Measurements from ENCODE around the gene NAA40. TPM values are rescaled to one million over a fixed set of nuclear protein-coding genes. Genes with fewer than 3 reads are reported as not detected.

NAA40 gene
- total and polyA plus RNA-seq, 4 donors = 9.2 to 20.5 (median 13.8) TPM

GRCh38 chr11:64001484-64002420 is 63.0 kb downstream of the NAA40 start:
- Histone ChIP-seq H3K4me1 (ENCODE audit: control insufficient read depth in 5 of 5, insufficient read depth in 5 of 5, low read length in 5 of 5) (peaks cover 4 to 43% (median 16%) of the 10 kb centered on the region in 5 donors), H3K27ac (ENCODE audit: low read depth in 1 of 2, low read length in 1 of 2) (no peak overlapping the region), H3K4me3 (no peak overlapping the region), H3K36me3 (ENCODE audit: control insufficient read depth in 4 of 4, insufficient read depth in 4 of 4, low read length in 4 of 4) (peaks cover 0 to 22% (median 6%) of the 10 kb centered on the region in 4 donors), H3K27me3 (ENCODE audit: control insufficient read depth in 3 of 3, insufficient read depth in 3 of 3, low read length in 2 of 3) (peaks cover 0 to 4% (median 0%) of the 10 kb centered on the region in 3 donors), H3K9me3 (ENCODE audit: control insufficient read depth in 4 of 4, insufficient read depth in 3 of 4, low read length in 3 of 4) (peaks cover 0 to under 1% (median 0%) of the 10 kb centered on the region in 4 donors), H3K9ac (ENCODE audit: insufficient read depth in 1 of 2, low read length in 2 of 2) (no peak overlapping the region)
- TF ChIP-seq CTCF (IDR thresholded peaks at IDR 0.05; ENCODE audit: control extremely low read depth, extremely low read depth) = no peak
- no peak for ATAC-seq (ENCODE audit: insufficient read depth, low FRiP score)
- DNase-seq = peak; percentile 75 to 85 (median 82)
- 34 to 50% methylated on average over 23 of the region's 23 CpGs for WGBS, 2 donors

DNA sequence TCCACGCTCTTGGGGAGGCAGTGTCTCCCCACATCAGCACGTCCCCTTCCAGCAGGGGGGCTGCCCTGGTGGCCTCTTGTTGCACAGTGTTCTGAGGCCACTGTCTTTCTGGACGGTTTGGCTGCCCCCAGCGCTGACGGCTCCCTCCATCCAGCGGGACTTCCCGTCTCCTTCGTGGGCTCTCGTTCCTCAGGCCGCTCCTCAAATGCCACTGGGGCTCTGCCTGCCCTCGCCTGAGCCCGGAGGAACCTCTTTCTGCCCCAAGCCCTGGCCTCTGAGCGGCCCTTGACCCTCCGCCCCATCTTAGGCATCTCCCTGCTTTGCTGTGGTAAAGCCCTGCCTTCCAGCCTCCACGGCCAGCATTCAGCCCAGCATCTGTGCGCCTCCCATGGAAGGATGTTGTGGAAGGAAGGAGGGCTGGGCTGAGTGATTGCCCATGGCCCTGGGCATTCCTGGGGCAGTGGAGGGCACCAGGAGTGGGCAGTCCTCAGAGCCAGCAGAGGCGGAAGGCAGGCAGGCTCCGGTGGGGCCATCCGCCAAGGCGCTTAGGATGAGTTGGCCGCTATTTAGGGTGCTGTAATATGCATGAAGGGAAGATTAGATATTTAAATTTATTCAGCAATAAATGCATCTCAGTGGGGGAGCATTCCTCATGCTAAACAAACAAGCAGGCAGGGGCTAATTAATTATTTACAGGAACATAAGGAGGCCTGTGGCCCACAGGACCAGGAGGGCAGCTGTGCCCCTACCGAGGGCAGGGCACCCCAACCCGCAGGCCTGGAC is 65.2 kb downstream of the NAA40 start:
- peak; percentile 41 to 48 (median 46) for DNase-seq
- no peak overlapping the region for H3K27ac ChIP-seq (ENCODE audit: low read depth in 1 of 2, low read length in 1 of 2)
- H3K9me3 ChIP-seq (ENCODE audit: control insufficient read depth in 4 of 4, insufficient read depth in 3 of 4, low read length in 3 of 4) = no peaks in the 10 kb centered on the region
- no peak overlapping the region for H3K9ac ChIP-seq (ENCODE audit: insufficient read depth in 1 of 2, low read length in 2 of 2)
- no peak overlapping the region for H3K4me3 ChIP-seq
- H3K27me3 ChIP-seq (ENCODE audit: control insufficient read depth in 3 of 3, insufficient read depth in 3 of 3, low read length in 2 of 3) = peaks cover 0 to 4% (median 0%) of the 10 kb centered on the region in 3 donors
- peaks cover 4 to 51% (median 23%) of the 10 kb centered on the region in 5 donors for H3K4me1 ChIP-seq (ENCODE audit: control insufficient read depth in 5 of 5, insufficient read depth in 5 of 5, low read length in 5 of 5)
- H3K36me3 ChIP-seq (ENCODE audit: control insufficient read depth in 4 of 4, insufficient read depth in 4 of 4, low read length in 4 of 4) = peaks cover 0 to 1% (median 0%) of the 10 kb centered on the region in 4 donors
- WGBS, 2 donors = 64 to 66% methylated on average over 23 of the region's 23 CpGs
- no peak for TF ChIP-seq CTCF (IDR thresholded peaks at IDR 0.05; ENCODE audit: control extremely low read depth, extremely low read depth)
- ATAC-seq (ENCODE audit: insufficient read depth, low FRiP score) = no peak

- WGBS, 2 donors = 80 to 83% methylated on average over 4 of the region's 4 CpGs
- ATAC-seq (ENCODE audit: insufficient read depth, low FRiP score) = no peak
- H3K9me3 ChIP-seq (ENCODE audit: control insufficient read depth in 4 of 4, insufficient read depth in 3 of 4, low read length in 3 of 4) = no peaks in the 10 kb centered on the region
- no peak overlapping the region for H3K9ac ChIP-seq (ENCODE audit: insufficient read depth in 1 of 2, low read length in 2 of 2)
- peaks cover 0 to 4% (median 0%) of the 10 kb centered on the region in 3 donors for H3K27me3 ChIP-seq (ENCODE audit: control insufficient read depth in 3 of 3, insufficient read depth in 3 of 3, low read length in 2 of 3)
- no peak for TF ChIP-seq CTCF (IDR thresholded peaks at IDR 0.05; ENCODE audit: control extremely low read depth, extremely low read depth)
- H3K36me3 ChIP-seq (ENCODE audit: control insufficient read depth in 4 of 4, insufficient read depth in 4 of 4, low read length in 4 of 4) = no peaks in the 10 kb centered on the region
- DNase-seq = no peak
- no peak overlapping the region for H3K27ac ChIP-seq (ENCODE audit: low read depth in 1 of 2, low read length in 1 of 2)
- H3K4me3 ChIP-seq = no peak overlapping the region
- H3K4me1 ChIP-seq (ENCODE audit: control insufficient read depth in 5 of 5, insufficient read depth in 5 of 5, low read length in 5 of 5) = peaks cover 4 to 47% (median 21%) of the 10 kb centered on the region in 5 donors
Measured at GRCh38 chr11:64004590-64004984, 65.8 kb downstream of the NAA40 start.

Data from lung (tissue), 12 donors.